ENCODE results near the gene CHI3L1.

CHI3L1 gene

GRCh38 chr1:203159844-203160243 is 26.7 kb downstream of the CHI3L1 start:
- no peak for DNase-seq (ENCODE audit: extremely low read depth, low read depth)
- no peak for TF ChIP-seq CTCF (IDR thresholded peaks at IDR 0.05; ENCODE audit: low read depth, low read length, missing control alignments)
- H3K4me3 ChIP-seq (replicated peaks; ENCODE audit: low read depth, low read length), result no peak overlapping the region

GRCh38 chr1:203158960-203159665 is 27.4 kb downstream of the CHI3L1 start:
- H3K4me3 ChIP-seq (replicated peaks; ENCODE audit: low read depth, low read length), result no peak overlapping the region
- no peak for DNase-seq (ENCODE audit: extremely low read depth, low read depth)
- no peak for TF ChIP-seq CTCF (IDR thresholded peaks at IDR 0.05; ENCODE audit: low read depth, low read length, missing control alignments)

GRCh38 chr1:203158423-203158822 is 28.1 kb downstream of the CHI3L1 start:
- no peak for TF ChIP-seq CTCF (IDR thresholded peaks at IDR 0.05; ENCODE audit: low read depth, low read length, missing control alignments)
- H3K4me3 ChIP-seq (replicated peaks; ENCODE audit: low read depth, low read length), result no peak overlapping the region
- DNase-seq (ENCODE audit: extremely low read depth, low read depth), result no peak

- H3K4me3 ChIP-seq (replicated peaks; ENCODE audit: low read depth, low read length), result no peak overlapping the region
- DNase-seq (ENCODE audit: extremely low read depth, low read depth), result no peak
- TF ChIP-seq CTCF (IDR thresholded peaks at IDR 0.05; ENCODE audit: low read depth, low read length, missing control alignments), result no peak
Observed at GRCh38 chr1:203156280-203156679, 30.2 kb downstream of the CHI3L1 start.

GRCh38 chr1:203153989-203154821 is 32.3 kb downstream of the CHI3L1 start:
- TF ChIP-seq CTCF (IDR thresholded peaks at IDR 0.05; ENCODE audit: low read depth, low read length, missing control alignments), result no peak
- H3K4me3 ChIP-seq (replicated peaks; ENCODE audit: low read depth, low read length), result no peak overlapping the region
- DNase-seq (ENCODE audit: extremely low read depth, low read depth), result no peak

GRCh38 chr1:203153051-203153988 is 33.2 kb downstream of the CHI3L1 start:
- H3K4me3 ChIP-seq (replicated peaks; ENCODE audit: low read depth, low read length), result no peak overlapping the region
- no peak for DNase-seq (ENCODE audit: extremely low read depth, low read depth)
- no peak for TF ChIP-seq CTCF (IDR thresholded peaks at IDR 0.05; ENCODE audit: low read depth, low read length, missing control alignments)

All from HFF-Myc (cell line).